NK-92 (cell line): ENCODE measurements around the gene CBX8.

Experiments used
- DNase-seq: peaks from one replicate; lab custom pipeline; 2025; ENCODE audit not compliant: unreplicated experiment; lab: John Stamatoyannopoulos, UW

The CBX8 gene

DNA sequence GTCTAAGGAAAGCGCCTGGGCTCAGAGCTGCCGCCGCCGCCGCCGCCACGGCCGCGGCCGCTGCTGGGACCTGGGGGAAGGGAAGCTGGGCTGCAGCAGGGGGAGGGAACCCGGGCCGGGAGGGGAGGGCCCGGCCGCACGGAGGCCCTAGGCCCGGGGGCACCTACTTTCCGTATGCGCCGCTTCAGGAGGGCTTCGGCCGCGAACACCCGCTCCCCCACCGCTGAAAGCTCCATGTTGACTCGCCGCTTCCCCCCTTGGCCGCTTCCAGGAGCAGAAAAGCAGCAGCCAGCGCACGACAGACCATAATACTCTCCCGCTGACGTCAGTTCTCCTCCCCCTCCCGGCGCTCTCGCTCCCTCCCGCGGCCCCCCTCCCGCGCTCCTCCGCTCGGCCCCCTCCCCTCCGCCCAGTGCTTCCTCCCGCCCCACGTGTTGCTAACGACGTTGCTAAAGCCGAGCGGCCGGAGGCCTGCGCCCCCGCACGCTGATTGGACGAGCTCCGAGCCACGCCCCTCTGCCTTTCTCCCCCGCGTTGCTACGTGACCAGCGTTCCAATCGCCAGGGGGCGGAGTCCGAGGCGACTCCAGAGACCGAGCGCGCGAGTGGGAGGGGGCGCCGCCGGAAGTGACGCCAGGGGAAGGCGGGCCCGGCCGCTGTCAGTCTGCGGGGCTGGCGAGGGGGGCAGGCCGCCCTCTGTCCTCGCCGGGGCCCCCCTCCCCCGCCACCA, at the start of gene CBX8:
TSS of gene CBX8 (minus strand) at position 315 of the 729 bp plus-strand sequence. CDS start at position 236, 79 bp downstream.
- peak; percentile 88 for DNase-seq

DNA sequence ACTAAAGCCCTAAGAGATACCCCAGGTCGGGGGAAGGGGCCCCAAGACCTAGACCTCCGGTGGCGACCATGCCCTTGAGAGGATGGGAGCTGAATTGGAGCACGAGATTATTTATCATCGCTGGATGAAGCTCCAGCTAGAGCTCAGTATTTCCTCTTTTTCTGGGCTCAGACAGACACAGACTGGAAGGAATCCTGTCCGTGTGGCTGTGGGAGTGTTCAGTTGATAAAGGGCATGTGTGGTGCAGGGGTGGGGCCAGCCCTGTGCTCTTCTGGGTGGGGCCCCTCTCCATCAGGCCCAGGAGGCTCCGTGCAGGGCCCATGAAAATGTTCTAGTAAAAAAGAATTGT, 48.7 kb upstream of the CBX8 start:
- no peak for DNase-seq

DNA sequence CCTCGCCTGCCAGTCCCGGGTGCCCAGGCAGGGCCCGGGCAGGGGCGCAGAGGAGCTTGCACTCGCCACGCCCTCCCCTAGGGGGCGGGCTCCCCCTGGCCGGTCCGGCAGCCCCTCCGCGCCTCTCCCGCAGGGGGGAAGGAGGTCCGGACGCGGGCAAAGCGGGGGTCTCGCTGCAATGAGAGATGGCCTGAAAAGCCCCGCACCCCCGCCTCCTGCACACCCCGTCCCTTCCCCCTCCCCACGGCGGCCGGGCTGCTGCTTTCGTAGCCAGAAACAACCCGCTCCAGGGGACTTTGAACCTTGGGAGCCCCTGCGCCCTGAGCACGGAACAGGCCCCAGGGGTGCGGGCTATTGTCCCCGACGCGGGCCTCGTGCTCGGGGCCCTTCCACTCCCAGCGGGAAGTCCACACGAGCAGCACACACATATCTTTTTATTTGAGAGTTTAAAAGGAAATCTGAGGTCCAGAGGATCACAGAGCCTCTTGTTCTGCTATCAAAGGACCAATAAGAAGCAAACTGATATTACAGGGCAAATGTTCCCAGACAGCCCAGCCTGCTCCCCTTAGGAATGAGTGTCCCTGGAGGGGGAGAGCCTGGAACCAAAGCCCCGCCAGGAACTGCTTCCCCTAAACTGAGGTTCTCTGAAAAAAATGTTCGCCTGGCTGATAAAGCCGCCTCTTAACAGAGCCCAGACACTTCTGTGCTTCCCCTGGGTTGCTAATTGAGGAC, 48.2 kb upstream of the CBX8 start:
- DNase-seq = no peak

DNA sequence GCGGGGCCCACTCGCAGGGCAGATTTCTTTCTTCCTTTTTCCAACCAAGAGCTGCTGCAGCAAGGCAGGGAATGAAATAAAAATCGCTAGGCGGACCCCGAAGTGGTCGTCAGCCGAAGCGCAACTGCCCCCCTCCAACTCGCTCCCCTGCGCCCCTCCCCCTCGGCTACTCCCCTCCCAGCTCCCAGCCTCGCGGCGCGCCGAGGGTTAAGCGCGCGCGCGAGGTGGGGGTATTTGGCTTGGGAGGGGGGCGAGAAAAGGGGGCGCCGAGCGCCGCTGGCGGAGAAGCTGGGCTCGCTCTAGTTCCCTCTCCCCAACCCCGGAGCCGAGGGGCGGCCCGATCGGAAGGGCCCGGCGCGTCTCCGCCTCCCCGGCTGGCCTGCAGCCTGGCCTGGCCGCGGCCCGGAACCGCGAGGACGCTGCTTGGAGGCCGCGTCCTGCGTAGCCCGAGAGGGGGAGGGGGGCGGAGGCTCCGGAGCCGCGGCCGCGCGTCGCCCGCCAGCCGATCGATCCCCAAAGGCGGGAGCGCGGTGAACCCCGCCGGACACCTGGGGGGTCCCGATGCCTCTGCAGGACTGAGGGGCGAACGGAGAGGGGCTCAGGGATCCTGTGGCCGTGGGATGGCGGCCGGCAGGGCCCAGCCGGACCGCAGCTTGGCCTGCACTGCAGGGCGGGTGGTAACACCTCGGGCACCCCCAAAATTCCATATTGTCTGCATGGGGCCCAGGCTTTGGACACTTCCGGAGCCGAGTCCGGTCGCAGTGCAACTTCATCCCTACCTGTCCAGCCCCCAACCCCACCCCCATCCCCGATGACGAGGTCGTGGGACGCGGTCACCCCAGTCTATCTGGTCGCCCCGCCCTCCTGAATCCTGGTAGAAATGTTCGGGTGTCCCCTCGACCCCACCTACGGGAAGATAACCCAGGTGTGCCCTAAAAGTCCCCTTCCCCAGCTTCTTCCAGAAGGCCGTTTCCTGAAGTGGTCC, 47.2 kb upstream of the CBX8 start:
- DNase-seq = no peak

DNA sequence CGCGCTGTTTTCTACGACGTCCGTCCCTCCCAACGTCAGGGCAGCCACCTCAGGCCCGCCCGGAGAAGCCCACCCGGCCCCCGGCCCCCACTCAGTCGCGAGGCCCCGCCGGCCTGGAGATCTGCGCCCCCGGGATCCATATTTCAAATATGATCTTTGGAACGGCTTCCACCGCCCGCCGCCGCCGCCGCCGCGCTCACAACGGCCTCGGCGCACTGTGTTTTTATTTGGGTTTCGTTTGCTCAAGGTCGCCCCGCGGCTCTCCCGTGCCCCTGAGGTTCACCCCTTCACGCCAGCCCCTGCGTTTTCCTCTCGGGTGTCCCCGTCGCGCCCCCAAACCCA, 46.6 kb upstream of the CBX8 start:
- DNase-seq = no peak

DNA sequence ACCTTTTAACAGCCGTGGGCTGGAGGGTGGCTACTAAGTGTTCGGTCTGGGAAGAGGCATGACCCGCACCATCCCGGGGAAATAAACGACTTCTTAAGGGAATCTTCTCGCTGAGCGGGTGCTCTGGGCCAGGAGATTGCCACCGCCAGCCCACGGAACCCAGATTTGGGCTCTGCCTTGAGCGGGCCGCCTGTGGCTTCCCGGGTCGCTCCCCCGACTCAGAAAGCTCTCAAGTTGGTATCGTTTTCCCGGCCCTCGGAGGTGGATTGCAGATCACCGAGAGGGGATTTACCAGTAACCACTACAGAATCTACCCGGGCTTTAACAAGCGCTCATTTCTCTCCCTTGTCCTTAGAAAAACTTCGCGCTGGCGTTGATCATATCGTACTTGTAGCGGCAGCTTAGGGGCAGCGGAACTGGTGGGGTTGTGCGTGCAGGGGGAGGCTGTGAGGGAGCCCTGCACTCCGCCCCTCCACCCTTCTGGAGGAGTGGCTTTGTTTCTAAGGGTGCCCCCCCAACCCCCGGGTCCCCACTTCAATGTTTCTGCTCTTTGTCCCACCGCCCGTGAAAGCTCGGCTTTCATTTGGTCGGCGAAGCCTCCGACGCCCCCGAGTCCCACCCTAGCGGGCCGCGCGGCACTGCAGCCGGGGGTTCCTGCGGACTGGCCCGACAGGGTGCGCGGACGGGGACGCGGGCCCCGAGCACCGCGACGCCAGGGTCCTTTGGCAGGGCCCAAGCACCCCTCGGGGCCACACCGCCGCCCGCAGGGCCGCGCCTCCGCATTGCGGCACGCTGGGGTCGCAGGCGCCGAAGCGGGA, 46.0 kb upstream of the CBX8 start:
- DNase-seq = no peak

DNA sequence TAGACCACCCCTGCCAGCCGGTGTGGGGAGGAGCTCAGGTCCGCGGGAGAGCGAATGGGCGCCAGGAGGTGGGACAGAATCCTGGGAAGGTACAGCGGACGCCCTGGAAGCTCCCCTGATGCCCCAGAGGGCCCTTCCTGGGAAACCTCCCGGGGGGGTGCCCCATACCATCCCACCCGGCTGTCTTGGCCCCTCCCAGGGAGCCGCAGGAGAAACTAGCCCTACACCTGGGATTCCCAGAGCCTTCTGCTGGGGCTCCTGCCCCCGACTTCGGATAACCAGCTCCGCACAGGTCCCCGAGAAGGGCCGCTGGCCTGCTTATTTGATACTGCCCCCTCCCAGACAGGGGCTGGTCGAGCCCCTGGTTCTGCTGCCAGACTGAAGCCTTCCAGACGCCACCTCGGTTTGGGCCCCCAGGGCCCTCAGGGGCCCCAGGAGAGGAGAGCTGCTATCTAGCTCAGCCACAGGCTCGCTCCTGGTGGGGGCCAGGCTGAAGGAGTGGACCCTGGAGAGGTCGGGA, 45.3 kb upstream of the CBX8 start:
- no peak for DNase-seq

DNA sequence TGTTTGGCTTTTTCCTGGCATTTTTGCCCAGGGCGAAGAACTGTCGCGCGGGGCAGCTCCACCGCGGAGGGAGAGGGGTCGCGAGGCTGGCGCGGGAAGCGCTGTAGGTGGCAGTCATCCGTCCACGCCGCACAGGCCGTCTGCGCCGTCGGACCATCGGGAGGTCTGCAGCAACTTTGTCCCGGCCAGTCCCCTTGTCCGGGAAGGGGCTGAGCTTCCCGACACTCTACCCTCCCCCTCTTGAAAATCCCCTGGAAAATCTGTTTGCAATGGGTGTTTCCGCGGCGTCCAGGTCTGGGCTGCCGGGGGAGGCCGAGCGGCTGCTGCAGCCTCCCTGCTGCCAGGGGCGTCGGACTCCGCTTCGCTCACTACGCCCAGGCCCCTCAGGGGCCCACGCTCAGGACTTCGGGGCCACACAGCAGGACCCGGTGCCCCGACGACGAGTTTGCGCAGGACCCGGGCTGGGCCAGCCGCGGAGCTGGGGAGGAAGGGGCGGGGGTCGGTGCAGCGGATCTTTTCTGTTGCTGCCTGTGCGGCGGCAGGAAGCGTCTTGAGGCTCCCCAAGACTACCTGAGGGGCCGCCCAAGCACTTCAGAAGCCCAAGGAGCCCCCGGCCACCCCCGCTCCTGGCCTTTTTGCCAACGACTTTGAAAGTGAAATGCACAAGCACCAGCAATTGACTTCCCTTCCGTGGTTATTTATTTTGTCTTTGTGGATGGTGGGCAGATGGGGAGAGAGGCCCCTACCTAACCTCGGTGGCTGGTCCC, 44.7 kb upstream of the CBX8 start:
- DNase-seq = no peak

DNA sequence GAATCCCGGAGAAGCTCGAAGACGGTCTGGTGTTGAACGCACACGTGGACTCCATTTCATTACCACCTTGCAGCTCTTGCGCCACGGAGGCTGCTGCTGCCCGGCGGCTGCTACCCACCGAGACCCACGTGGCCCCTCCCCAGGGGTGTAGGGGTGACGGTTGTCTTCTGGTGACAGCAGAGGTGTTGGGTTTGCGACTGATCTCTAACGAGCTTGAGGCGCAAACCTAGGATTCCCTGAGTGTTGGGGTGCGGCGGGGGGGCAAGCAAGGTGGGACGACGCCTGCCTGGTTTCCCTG, 44.1 kb upstream of the CBX8 start:
- no peak for DNase-seq

DNA sequence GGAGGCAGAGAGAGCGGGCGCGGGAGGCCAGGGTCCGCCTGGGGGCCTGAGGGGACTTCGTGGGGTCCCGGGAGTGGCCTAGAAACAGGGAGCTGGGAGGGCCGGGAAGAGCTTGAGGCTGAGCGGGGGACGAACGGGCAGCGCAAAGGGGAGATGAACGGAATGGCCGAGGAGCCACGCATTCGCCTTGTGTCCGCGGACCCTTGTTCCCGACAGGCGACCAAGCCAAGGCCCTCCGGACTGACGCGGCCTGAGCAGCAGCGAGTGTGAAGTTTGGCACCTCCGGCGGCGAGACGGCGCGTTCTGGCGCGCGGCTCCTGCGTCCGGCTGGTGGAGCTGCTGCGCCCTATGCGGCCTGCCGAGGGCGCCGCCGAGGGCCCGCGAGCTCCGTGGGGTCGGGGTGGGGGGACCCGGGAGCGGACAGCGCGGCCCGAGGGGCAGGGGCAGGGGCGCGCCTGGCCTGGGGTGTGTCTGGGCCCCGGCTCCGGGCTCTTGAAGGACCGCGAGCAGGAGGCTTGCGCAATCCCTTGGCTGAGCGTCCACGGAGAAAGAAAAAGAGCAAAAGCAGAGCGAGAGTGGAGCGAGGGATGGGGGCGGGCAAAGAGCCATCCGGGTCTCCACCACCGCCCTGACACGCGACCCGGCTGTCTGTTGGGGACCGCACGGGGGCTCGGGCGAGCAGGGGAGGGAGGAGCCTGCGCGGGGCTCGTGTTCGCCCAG, 43.6 kb upstream of the CBX8 start:
- DNase-seq = no peak

DNA sequence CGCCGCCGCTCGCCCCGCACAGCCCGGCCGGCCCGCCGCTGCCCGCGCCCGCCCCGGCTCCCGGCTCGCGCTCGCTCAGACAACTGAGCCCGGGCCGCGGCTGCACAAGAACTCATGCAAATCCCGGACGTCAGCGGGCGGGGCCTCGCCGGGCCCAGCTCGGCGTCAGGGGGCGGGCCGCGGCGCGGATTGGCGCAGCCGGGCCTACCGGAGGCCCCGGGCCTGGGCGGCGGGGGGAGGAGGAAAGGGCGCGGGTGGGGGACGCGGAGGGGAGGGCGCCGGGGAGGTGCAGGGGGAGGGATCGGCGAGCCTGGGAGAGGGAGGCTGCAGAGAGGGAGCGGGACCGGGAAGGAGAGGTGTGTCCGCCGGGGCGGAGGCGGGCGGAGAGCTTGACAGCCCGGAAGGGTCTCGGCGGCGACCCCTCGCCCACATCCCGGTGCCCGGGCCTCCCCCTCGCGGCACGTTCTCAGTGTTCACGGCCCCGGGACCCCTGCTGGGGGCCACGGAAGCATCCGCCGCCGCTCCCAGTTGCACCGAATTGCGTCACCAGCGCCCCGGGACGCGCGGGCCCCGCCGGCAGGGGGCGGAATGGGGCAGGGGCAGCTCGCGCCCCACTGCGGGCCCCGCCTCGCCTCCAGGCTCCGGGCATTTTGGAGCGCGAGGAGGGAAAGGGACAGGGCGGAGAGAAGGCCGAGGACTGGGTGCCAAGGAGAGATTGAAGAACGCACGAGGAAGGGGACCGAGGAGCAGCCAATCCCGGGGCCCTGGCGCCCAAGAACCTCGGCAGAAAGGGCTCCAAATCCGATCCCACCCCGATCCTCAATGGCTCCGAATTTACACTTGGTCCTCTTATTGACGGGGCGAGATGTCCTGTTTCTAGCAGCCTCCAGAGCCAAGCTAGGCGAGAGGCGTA, 42.7 kb upstream of the CBX8 start, which contains the start of gene CBX4:
TSS of gene CBX4 (minus strand) at position 85 of the 913 bp plus-strand sequence. CDS start 189 bp downstream, outside the sequence.
- DNase-seq = no peak

DNA sequence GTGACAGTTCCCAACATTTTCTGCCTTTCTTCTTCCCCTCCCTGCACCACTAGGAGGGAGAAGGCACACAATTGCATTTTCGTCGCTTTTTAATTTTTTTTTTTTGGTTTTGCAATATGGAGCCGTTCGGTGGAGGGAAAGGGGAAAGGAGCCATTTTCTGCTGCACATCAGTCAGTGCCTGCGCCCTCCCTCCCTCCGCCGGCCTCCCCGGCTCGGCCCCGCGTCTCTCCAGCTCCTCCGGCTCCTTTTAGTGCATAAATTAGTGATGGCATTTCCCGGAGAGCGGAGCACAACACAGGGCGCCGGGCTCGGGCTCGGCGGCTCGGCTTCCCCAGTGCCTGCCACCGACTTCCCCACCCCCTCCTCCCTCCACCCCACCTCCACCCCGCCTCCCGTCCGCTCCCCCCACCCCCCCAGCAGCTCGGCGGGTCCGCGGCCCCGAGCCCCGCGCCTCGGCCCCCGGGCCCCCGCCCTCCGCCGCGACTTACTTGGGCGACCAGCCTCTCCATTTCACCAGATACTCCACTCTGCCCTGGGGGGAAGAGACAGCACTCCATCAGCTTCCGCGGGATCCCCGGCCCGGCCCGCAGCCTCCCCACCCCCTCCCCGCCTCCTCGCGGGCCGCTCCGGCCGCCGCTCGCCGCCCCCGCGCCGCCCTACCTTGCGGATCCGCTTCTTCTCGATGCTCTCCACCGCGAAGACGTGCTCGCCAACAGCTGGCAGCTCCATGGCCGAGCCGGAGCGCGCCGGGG, 41.8 kb upstream of the CBX8 start:
- no peak for DNase-seq

DNA sequence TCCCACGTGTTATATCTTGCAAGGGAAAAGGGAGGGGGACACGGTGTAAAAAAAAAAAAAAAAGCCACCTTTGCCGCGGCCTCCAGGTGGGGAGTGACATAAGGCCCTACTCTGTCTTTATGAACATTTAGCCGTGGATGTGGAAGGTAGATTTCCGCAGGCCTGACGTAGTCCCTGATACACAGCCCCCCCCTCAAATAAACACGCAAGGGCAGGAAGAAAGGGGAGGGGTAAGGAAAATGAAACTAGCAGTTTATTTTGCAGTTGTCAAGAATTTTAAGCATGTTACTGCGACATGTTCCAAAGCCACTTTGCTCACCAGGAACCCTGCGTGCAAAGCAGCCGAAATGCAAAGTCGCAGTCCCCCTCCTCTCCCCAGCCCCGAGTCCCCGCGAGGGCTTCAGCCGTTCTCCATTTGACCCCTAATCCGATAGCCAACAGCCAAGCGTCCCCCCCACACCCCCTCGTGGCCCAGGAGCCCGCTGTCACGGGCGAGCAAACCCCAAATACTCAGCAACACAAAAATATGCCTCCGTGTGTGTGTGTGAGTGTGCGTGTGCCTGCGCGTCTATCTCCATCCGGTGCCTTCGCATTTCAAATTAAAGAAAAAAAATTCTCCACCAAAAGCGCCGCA, 41.1 kb upstream of the CBX8 start:
- no peak for DNase-seq

DNA sequence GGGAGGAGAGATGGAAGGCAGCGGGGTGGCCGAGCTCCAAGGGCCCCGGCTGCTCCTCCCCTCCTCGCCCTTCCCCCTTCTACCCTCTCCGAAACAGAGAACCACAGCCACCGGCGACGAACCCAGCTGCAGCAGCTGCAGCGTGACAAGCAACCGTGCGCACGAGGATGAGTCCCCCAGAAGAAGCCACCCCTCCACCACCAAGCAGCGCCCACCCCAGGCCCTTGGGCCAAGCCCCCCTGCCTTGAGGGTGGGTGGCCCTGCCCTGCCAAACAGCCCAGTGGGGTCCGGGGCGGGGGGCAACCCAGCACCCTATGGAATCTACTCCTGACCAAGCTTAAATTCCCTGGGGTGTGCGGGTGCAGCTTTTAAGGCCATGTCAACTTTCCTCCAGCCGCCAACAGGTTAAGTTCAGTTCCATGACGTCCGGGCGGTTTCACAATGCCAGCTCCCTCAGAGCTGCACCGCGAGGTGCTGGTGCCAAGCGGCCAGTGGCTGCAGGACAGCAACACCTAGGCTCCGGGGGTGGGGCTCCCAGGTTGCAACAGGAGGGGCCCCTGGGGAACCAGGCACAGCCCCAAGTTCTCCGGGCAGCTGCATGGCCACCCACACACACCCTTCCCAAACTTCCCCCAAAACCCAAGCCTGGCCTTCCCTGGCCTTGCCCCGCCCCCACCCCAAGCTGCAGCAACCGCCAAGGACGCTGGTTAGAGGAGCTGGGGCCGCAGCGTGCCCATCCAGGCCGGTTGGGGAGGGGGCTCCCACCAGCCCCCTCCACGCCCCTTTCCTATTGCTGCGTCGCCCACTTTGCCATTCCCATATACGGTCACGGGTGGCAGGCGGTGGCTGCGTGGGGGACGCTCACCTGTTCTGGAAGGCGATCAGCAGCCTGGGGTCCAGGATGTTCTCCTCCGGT, 40.4 kb upstream of the CBX8 start:
- no peak for DNase-seq

DNA sequence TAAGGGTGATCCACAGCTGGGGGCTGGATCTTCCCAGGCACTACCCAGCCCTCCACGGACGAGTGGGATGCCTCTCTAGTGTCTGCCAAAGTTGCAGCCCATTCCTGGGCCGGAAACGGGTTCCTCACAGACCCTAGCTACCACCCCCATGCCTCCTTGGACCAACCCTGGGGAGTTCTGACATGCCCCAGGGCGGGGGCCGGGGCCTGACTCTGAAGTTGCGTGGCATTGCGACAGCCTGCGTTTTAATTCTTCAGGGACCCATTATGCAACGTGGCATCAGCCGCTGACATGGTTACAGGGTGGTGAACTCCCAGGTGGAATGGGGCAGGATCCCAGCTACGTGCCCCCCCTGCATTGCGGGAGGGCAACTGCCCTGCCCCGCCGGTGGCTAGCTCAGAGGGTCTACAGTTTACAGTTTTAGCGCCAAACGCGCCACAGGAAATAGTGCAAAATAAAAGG, 39.7 kb upstream of the CBX8 start:
- DNase-seq = no peak

DNA sequence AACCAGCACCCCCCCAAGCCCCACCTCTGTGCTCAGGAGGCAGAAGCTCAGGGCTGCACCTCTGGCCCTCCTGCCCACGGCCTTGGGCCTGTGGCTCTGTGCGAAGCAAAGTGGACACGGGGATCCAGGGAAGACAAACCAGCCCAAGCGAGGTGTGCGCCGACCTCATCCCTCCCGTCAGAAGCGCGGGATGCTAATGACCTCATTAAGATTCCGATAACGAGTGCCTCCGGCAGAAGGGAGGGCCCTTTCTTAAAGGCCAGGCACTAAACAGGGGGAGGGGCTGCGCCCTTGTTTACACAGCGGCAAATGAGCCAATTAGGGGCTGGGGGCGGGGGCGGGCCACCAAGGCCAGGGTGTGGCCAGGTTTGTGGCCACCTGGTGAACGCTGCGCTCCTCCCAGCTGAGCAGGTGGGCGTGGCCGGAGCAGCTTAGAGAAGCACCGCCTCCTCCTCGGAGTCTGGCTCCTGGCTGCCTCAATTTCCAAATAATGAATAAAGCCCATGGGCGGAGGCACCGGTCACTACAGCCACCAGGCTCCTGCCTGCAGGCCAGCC, 39.2 kb upstream of the CBX8 start:
- no peak for DNase-seq
